Stromal cell of bone marrow (primary cell): Measurements from ENCODE around the gene GOLGA6D.
"Not testable (repeated sequence)": the region's sequence is repeated elsewhere in the genome, so short reads cannot be mapped to it uniquely, and the experiment has no call there.

Experiments used
- DNase-seq: peaks from one replicate; pipeline ENCODE4 v3.0.0-alpha.2; 2012; ENCODE audit warnings: low read depth

Gene GOLGA6D

GRCh38 chr15:75333654-75334419 lies 51.2 kb downstream of the GOLGA6D start:
- DNase-seq = not testable (repeated sequence)

GRCh38 chr15:75335313-75335704 lies 52.7 kb downstream of the GOLGA6D start:
- DNase-seq = no peak

GRCh38 chr15:75335705-75336355 lies 53.2 kb downstream of the GOLGA6D start, which contains the start of gene COMMD4:
Gene COMMD4, plus strand, starts transcription at chr15:75336063. Its CDS starts 27 bp downstream, at chr15:75336090.
- DNase-seq = peak; percentile 90

GRCh38 chr15:75338661-75339240 lies 56.1 kb downstream of the GOLGA6D start:
- DNase-seq = no peak

- no peak for DNase-seq
Observed at GRCh38 chr15:75339531-75340240, 57.1 kb downstream of the GOLGA6D start.

GRCh38 chr15:75342221-75342620 lies 59.6 kb downstream of the GOLGA6D start:
- no peak for DNase-seq

GRCh38 chr15:75343953-75344352 lies 61.3 kb downstream of the GOLGA6D start:
- peak; percentile 26 for DNase-seq
